Epithelial cell of esophagus (primary cell): ENCODE measurements around the gene FKBP15.
"Not testable (repeated sequence)": the region's sequence is repeated elsewhere in the genome, so short reads cannot be mapped to it uniquely, and the experiment has no call there.

Experiments used
- DNase-seq: peaks from one replicate; pipeline ENCODE4 v3.0.0; 2010; ENCODE audit warnings: low read depth
- H3K4me3 ChIP-seq: 2 replicates; pipeline ENCODE4 v1.5.1; 2011; ENCODE audit warnings: mild to moderate bottlenecking, low read length, control low read depth
- TF ChIP-seq, protein P1 (sequence below): IDR thresholded peaks from 2 replicates; pipeline ENCODE4 v1.5.1; 2011; ENCODE audit warnings: low read depth, mild to moderate bottlenecking, low read length, control low read depth, inconsistent platforms; ENCODE audit not compliant: insufficient read depth; ENCODE audit errors: missing control alignments

The FKBP15 gene

DNA sequence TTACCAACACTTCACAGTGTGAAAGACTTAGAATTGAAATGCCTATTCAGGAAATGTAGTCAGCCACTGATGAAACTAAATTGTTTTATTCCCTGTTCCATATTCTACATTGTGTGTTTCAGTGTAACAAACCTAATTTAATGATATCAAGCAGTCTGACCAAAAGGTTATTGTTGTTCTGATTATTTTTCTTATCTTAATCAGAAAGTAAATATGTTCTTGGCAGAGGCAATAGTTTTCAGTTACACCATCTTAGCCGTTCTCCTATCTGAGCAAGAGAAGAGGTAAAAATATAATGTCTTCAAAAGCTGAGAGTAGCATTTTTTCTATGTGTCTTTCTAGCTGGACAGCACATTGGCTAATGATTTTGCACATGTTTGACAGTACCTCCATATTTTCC, 37.2 kb upstream of the FKBP15 start:
- TF ChIP-seq, protein P1, sequence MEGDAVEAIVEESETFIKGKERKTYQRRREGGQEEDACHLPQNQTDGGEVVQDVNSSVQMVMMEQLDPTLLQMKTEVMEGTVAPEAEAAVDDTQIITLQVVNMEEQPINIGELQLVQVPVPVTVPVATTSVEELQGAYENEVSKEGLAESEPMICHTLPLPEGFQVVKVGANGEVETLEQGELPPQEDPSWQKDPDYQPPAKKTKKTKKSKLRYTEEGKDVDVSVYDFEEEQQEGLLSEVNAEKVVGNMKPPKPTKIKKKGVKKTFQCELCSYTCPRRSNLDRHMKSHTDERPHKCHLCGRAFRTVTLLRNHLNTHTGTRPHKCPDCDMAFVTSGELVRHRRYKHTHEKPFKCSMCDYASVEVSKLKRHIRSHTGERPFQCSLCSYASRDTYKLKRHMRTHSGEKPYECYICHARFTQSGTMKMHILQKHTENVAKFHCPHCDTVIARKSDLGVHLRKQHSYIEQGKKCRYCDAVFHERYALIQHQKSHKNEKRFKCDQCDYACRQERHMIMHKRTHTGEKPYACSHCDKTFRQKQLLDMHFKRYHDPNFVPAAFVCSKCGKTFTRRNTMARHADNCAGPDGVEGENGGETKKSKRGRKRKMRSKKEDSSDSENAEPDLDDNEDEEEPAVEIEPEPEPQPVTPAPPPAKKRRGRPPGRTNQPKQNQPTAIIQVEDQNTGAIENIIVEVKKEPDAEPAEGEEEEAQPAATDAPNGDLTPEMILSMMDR, result no peak
- H3K4me3 ChIP-seq, result no peak overlapping the region
- DNase-seq, result no peak

GRCh38 chr9:113257863-113258262, 36.8 kb upstream of the FKBP15 start:
- H3K4me3 ChIP-seq, result no peak overlapping the region
- DNase-seq, result no peak
- TF ChIP-seq, protein P1, result no peak

GRCh38 chr9:113255438-113255837, 34.4 kb upstream of the FKBP15 start:
- no peak overlapping the region for H3K4me3 ChIP-seq
- TF ChIP-seq, protein P1, result no peak
- no peak for DNase-seq

DNA sequence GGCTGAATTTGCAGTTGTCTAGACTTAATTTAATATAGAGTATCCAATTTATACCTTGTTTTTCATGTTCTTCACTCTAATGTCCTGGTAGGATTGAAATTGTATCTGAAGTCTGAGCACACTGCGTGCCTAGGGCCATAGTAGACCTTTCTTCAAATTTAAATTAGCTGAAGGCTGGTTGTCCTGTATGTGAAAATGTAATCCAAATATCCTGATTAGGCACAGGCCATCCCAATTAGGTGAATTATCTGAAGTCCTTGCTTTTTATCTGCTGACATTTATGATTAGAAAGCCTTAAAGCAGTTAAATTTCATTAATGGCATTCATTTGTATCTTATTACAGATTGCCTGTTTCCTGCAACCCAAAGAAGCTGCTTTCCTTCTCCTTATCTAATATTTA, 33.9 kb upstream of the FKBP15 start:
- H3K4me3 ChIP-seq, result no peak overlapping the region
- no peak for DNase-seq
- TF ChIP-seq, protein P1, result no peak

DNA sequence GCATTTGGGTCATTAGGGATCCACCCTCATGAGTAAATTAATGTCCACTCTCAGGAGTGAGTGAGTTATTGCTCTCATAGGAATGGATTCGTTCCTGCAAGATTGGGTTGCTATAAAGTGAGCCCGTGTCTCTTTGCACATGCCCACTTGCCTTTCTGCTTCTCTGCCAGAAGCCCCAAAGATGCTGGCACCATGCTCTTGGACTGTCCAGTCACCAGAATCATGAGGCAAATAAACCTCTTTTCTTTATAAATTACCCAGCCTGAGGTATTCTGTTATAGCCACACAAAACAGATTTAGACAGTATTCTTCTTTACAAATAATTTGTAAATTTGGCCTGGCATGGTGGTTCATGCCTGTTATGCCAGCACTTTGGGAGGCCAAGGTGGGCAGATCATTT, 29.7 kb upstream of the FKBP15 start:
- no peak overlapping the region for H3K4me3 ChIP-seq
- TF ChIP-seq, protein P1, result no peak
- no peak for DNase-seq

- DNase-seq, H3K4me3 ChIP-seq: not testable (repeated sequence)
Observed at GRCh38 chr9:113249661-113250060, 28.6 kb upstream of the FKBP15 start.

GRCh38 chr9:113247640-113248039, 26.6 kb upstream of the FKBP15 start:
- TF ChIP-seq, protein P1, result no peak
- DNase-seq, result no peak
- no peak overlapping the region for H3K4me3 ChIP-seq

DNA sequence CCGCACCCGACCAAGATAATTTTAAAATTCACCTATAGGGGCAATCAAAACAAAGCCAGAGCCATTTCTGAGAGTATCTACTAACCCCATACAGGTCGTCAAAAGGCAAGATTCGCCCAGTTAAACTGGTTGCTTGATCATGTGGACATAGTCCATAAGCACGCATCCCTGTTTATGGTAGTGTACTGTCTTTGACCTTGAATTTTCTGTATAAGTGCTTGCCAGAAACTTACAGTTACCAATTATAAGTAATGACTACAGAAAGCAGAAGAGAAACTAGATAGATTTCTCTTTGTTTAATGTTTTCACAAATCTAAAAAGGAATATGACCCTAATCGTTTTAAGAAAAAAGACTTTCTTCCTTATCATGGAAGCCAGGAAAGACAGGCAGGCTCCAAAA, 25.9 kb upstream of the FKBP15 start:
- DNase-seq, result no peak

More for the DNA sequence above, 25.9 kb upstream of the FKBP15 start:
- no peak overlapping the region for H3K4me3 ChIP-seq
- TF ChIP-seq, protein P1, result no peak
